ENCODE data around the gene RBM5.
A peak's percentile ranks its signal among the peaks of the same experiment; 100 is the strongest.

RBM5 gene

GRCh38 chr3:50164481-50164880 lies 75.8 kb downstream of the RBM5 start:
- TF ChIP-seq Cebpa-rat (IDR thresholded peaks at IDR 0.05), result no peak
- Histone ChIP-seq H3K27me3 (no peaks in the 10 kb centered on the region), H3K36me3 (peaks cover 0 to 31% (median 15%) of the 10 kb centered on the region in 11 experiments; a peak in 10 of 22 replicates), H3K9ac (peak overlapping the region in 2 of 11 experiments; percentile 32 to 68; a peak in 2 of 22 replicates), H3K4me2 (peak overlapping the region in 9 of 11 experiments; percentile 11 to 100 (median 94); a peak in 17 of 22 replicates), H3K27ac (peak overlapping the region in 1 of 11 experiments; percentile 80; a peak in 2 of 22 replicates), H3K4me3 (no peak overlapping the region), H4K20me1 (peaks cover 0 to 58% (median 0%) of the 10 kb centered on the region in 11 experiments; a peak in 5 of 22 replicates), H3K9me3 (replicated peaks in 1 of 11) (no peaks in the 10 kb centered on the region), H3K4me1 (peaks cover 35 to 100% (median 100%) of the 10 kb centered on the region in 10 experiments)

GRCh38 chr3:50164984-50165909 lies 76.5 kb downstream of the RBM5 start:
- Histone ChIP-seq H3K4me2 (peak overlapping the region; percentile 71 to 100 (median 90); a peak in 21 of 22 replicates), H3K9me3 (replicated peaks in 1 of 11) (no peaks in the 10 kb centered on the region), H3K36me3 (peaks cover 0 to 29% (median 15%) of the 10 kb centered on the region in 11 experiments; a peak in 10 of 22 replicates), H4K20me1 (peaks cover 0 to 62% (median 0%) of the 10 kb centered on the region in 11 experiments; a peak in 4 of 22 replicates), H3K27me3 (no peaks in the 10 kb centered on the region), H3K4me3 (peak overlapping the region in 6 of 10 experiments; percentile 21 to 49 (median 44); a peak in 6 of 20 replicates), H3K9ac (peak overlapping the region in 9 of 11 experiments; percentile 28 to 75 (median 67); a peak in 17 of 22 replicates), H3K4me1 (peaks cover 37 to 100% (median 100%) of the 10 kb centered on the region in 10 experiments), H3K27ac (peak overlapping the region in 9 of 11 experiments; percentile 41 to 85 (median 70); a peak in 17 of 22 replicates)
- no peak for TF ChIP-seq Cebpa-rat (IDR thresholded peaks at IDR 0.05)

GRCh38 chr3:50165910-50166538 lies 77.3 kb downstream of the RBM5 start:
- H3K4me3 ChIP-seq, result peak overlapping the region in 7 of 10 experiments; percentile 16 to 49 (median 43); a peak in 11 of 20 replicates
- H3K4me2 ChIP-seq, result peak overlapping the region; percentile 71 to 100 (median 90)
- no peaks in the 10 kb centered on the region for H3K27me3 ChIP-seq
- H3K27ac ChIP-seq, result peak overlapping the region in 9 of 11 experiments; percentile 41 to 85 (median 70); a peak in 18 of 22 replicates
- no peaks in the 10 kb centered on the region for H3K9me3 ChIP-seq (replicated peaks in 1 of 11)
- H3K36me3 ChIP-seq, result peaks cover 0 to 23% (median 12%) of the 10 kb centered on the region in 11 experiments; a peak in 10 of 22 replicates
- no peak for TF ChIP-seq Cebpa-rat (IDR thresholded peaks at IDR 0.05)
- peaks cover 45 to 100% (median 100%) of the 10 kb centered on the region in 10 experiments for H3K4me1 ChIP-seq
- H4K20me1 ChIP-seq, result peaks cover 0 to 66% (median 0%) of the 10 kb centered on the region in 11 experiments; a peak in 4 of 22 replicates
- peak overlapping the region in 9 of 11 experiments; percentile 28 to 75 (median 67); a peak in 17 of 22 replicates for H3K9ac ChIP-seq

- H3K4me2 ChIP-seq, result peak overlapping the region; percentile 71 to 100 (median 90)
- H3K4me3 ChIP-seq, result peak overlapping the region in 7 of 10 experiments; percentile 16 to 49 (median 43); a peak in 12 of 20 replicates
- peak overlapping the region in 9 of 11 experiments; percentile 41 to 85 (median 70); a peak in 17 of 22 replicates for H3K27ac ChIP-seq
- H3K36me3 ChIP-seq, result peaks cover 0 to 17% (median 6%) of the 10 kb centered on the region in 11 experiments; a peak in 10 of 22 replicates
- no peaks in the 10 kb centered on the region for H3K27me3 ChIP-seq
- peaks cover 51 to 100% (median 100%) of the 10 kb centered on the region in 10 experiments for H3K4me1 ChIP-seq
- TF ChIP-seq Cebpa-rat (IDR thresholded peaks at IDR 0.05), result no peak
- H3K9me3 ChIP-seq (replicated peaks in 1 of 11), result no peaks in the 10 kb centered on the region
- peak overlapping the region in 8 of 11 experiments; percentile 56 to 75 (median 68); a peak in 16 of 22 replicates for H3K9ac ChIP-seq
- H4K20me1 ChIP-seq, result peaks cover 0 to 67% (median 0%) of the 10 kb centered on the region in 11 experiments; a peak in 6 of 22 replicates
These were observed 77.9 kb downstream of the RBM5 start for GRCh38 chr3:50166620-50167019.

GRCh38 chr3:50167069-50167840 lies 78.5 kb downstream of the RBM5 start:
- TF ChIP-seq Cebpa-rat (IDR thresholded peaks at IDR 0.05), result no peak
- Histone ChIP-seq H3K36me3 (peaks cover 0 to 12% (median under 1%) of the 10 kb centered on the region in 11 experiments; a peak in 6 of 22 replicates), H3K4me1 (peaks cover 57 to 100% (median 100%) of the 10 kb centered on the region in 10 experiments)

GRCh38 chr3:50167841-50168209 lies 79.1 kb downstream of the RBM5 start:
- Histone ChIP-seq H3K4me2 (peak overlapping the region; percentile 28 to 99 (median 86); a peak in 21 of 22 replicates), H3K4me3 (no peak overlapping the region), H3K9ac (peak overlapping the region in 3 of 11 experiments; percentile 7 to 24 (median 22); a peak in 2 of 22 replicates), H3K9me3 (replicated peaks in 1 of 11) (no peaks in the 10 kb centered on the region), H3K4me1 (peaks cover 57 to 100% (median 99%) of the 10 kb centered on the region in 10 experiments), H3K27me3 (no peaks in the 10 kb centered on the region), H3K36me3 (peaks cover 0 to 12% (median 0%) of the 10 kb centered on the region in 11 experiments; a peak in 2 of 22 replicates), H4K20me1 (peaks cover 0 to 78% (median 0%) of the 10 kb centered on the region in 11 experiments; a peak in 6 of 22 replicates), H3K27ac (peak overlapping the region in 2 of 11 experiments; percentile 38 to 50; a peak in 4 of 22 replicates)
- no peak for TF ChIP-seq Cebpa-rat (IDR thresholded peaks at IDR 0.05)

More at GRCh38 chr3:50167069-50167840, 78.5 kb downstream of the RBM5 start:
- H3K9ac ChIP-seq, result peak overlapping the region in 7 of 11 experiments; percentile 56 to 75 (median 68); a peak in 10 of 22 replicates
- H3K4me3 ChIP-seq, result peak overlapping the region in 4 of 10 experiments; percentile 16 to 45 (median 42); a peak in 6 of 20 replicates
- H4K20me1 ChIP-seq, result peaks cover 0 to 73% (median 0%) of the 10 kb centered on the region in 11 experiments; a peak in 6 of 22 replicates
- no peaks in the 10 kb centered on the region for H3K27me3 ChIP-seq
- H3K4me2 ChIP-seq, result peak overlapping the region; percentile 71 to 100 (median 90)
- H3K9me3 ChIP-seq (replicated peaks in 1 of 11), result no peaks in the 10 kb centered on the region
- H3K27ac ChIP-seq, result peak overlapping the region in 7 of 11 experiments; percentile 69 to 85 (median 75); a peak in 13 of 22 replicates

- Histone ChIP-seq H3K36me3 (peaks cover 0 to 12% (median 0%) of the 10 kb centered on the region in 11 experiments; a peak in 4 of 22 replicates), H4K20me1 (peaks cover 0 to 75% (median 0%) of the 10 kb centered on the region in 11 experiments; a peak in 6 of 22 replicates), H3K4me3 (no peak overlapping the region), H3K4me1 (peaks cover 57 to 100% (median 98%) of the 10 kb centered on the region in 10 experiments), H3K27ac (peak overlapping the region in 6 of 11 experiments; percentile 12 to 50 (median 20); a peak in 5 of 22 replicates), H3K27me3 (no peaks in the 10 kb centered on the region), H3K4me2 (peak overlapping the region; percentile 28 to 99 (median 86); a peak in 21 of 22 replicates), H3K9ac (0 out of 22 replicates have a peak overlapping the region, but pooled peaks of 2 of the 11 experiments have one; percentile 7 to 24), H3K9me3 (replicated peaks in 1 of 11) (no peaks in the 10 kb centered on the region)
- no peak for TF ChIP-seq Cebpa-rat (IDR thresholded peaks at IDR 0.05)
These were observed 79.7 kb downstream of the RBM5 start for GRCh38 chr3:50168388-50168787.
